PC-9 (cell line): Measurements from ENCODE around the gene COL5A3.

ENCODE experiments used
- CTCF ChIP-seq: fragments of 200-600 bp; sonication (generic); conservative IDR thresholded peaks from 2 replicates; pipeline ENCODE4 v1.6.1; 2017; ENCODE audit warnings: mixed run types, antibody characterized with exemption, mild to moderate bottlenecking, moderate library complexity
- EZH2 ChIP-seq: fragments of 200-600 bp; sonication (generic); IDR thresholded peaks from 2 replicates; pipeline ENCODE4 v1.8.0; 2017; ENCODE audit warnings: antibody characterized with exemption, low read depth

DNA sequence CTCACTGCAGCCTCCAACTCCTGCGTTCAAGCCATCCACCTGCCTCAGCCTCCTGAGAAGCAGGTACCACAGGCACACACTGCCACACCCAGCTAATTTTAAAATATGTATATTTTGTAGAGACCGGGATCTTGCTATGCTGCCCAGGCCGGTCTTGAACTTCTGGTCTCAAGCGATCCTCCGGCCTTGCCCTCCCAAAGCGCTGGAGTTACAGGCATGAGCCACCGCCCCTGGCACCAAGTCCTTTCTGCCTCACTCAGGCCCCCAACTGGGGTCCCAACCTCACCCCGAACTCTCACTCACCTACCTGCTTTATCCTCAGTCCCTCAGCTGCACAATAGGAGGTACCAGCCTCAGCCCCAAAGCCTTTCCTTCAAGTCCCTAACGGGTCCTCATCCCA, 635 bp upstream of the COL5A3 start:
- no peak for TF ChIP-seq CTCF
- TF ChIP-seq EZH2 = no peak
